PFSK-1 (cell line): Measurements from ENCODE around the gene TP53RK.

Experiments
- REST ChIP-seq, 2 experiments: IDR thresholded peaks; 2 replicates each; pipeline versions ENCODE4 v1.6.1 to v1.8.0; 2011 to 2012; ENCODE audit warnings: low read depth in 2 of 2, low read length in 2 of 2, control low read depth in 1 of 2, inconsistent platforms in 1 of 2, mild to moderate bottlenecking in 1 of 2, moderate library complexity in 1 of 2; ENCODE audit not compliant: insufficient read depth in 1 of 2
- SIN3A ChIP-seq: IDR thresholded peaks from 2 replicates; pipeline ENCODE4 v1.6.1; 2012; ENCODE audit warnings: mild to moderate bottlenecking, low read length, moderate library complexity, borderline replicate concordance; ENCODE audit not compliant: insufficient read depth

- no peak for TF ChIP-seq SIN3A
- TF ChIP-seq REST (IDR thresholded peaks at IDR 0.05; ENCODE audit: insufficient read depth in 1 of 2, low read depth in 2 of 2, low read length in 2 of 2) = no peak
Measured at GRCh38 chr20:46646659-46647380, 42.4 kb downstream of the TP53RK start.
